K562 (cell line): ENCODE results near the gene RERE. TPM values are rescaled to one million over a fixed set of nuclear protein-coding genes. Genes with fewer than 3 reads are reported as not detected.
A peak's percentile ranks its signal among the peaks of the same experiment; 100 is the strongest.

Experiments used
- ARID1B ChIP-seq: fragments of 450-650 bp; IDR thresholded peaks from 2 replicates; pipeline ENCODE4 v1.6.1; 2016; ENCODE audit warnings: antibody characterized with exemption, mild to moderate bottlenecking, inconsistent platforms
- BRD9 ChIP-seq: fragments of 450-650 bp; IDR thresholded peaks from 2 replicates; pipeline ENCODE4 v1.6.1; 2018; ENCODE audit warnings: low read depth; ENCODE audit not compliant: partially characterized antibody
- CHD4 ChIP-seq: fragments of 200-600 bp; sonication (generic); IDR thresholded peaks from 3 replicates; pipeline ENCODE4 v1.6.1; 2012; ENCODE audit warnings: low read depth, mild to moderate bottlenecking, mixed read lengths, low read length, inconsistent platforms; ENCODE audit not compliant: insufficient read depth, insufficient replicate concordance, poor library complexity, severe bottlenecking
- DACH1 ChIP-seq: fragments of 450-650 bp; IDR thresholded peaks from 2 replicates; pipeline ENCODE4 v1.6.1; 2018; ENCODE audit not compliant: partially characterized antibody
- FOXA1 ChIP-seq: fragments of 450-650 bp; IDR thresholded peaks from 2 replicates; pipeline ENCODE4 v1.6.1; 2016; ENCODE audit warnings: mild to moderate bottlenecking, borderline replicate concordance
- GABPB2 ChIP-seq: fragments of 250-450 bp; sonication (Bioruptor Pico); conservative IDR thresholded peaks from 2 replicates; pipeline ENCODE4 v1.5.1; 2021; ENCODE audit warnings: mild to moderate bottlenecking
- GATAD2A ChIP-seq: fragments of 450-650 bp; IDR thresholded peaks from 2 replicates; pipeline ENCODE4 v1.6.1; 2017
- HDAC1 ChIP-seq, 2 experiments: fragments of 450-650 bp; IDR thresholded peaks; 2 replicates each; pipeline ENCODE4 v1.6.1; 2016 to 2017; ENCODE audit warnings: inconsistent platforms in 1 of 2, mild to moderate bottlenecking in 1 of 2, moderate library complexity in 1 of 2
- HEY1 ChIP-seq: fragments of 250-450 bp; sonication (Bioruptor Pico); IDR thresholded peaks from 2 replicates; pipeline ENCODE4 v1.5.0; 2020; ENCODE audit warnings: mild to moderate bottlenecking, moderate library complexity, borderline replicate concordance
- KDM2B ChIP-seq: fragments of 250-450 bp; sonication (Bioruptor Pico); IDR thresholded peaks from 2 replicates; pipeline ENCODE4 v1.8.0; 2021; ENCODE audit warnings: mild to moderate bottlenecking, moderate library complexity
- KLF13 ChIP-seq: fragments of 450-650 bp; IDR thresholded peaks from 2 replicates; pipeline ENCODE4 v1.6.1; 2016; ENCODE audit warnings: missing genetic modification characterization, low read depth, mild to moderate bottlenecking, missing compliant biosample characterization, moderate library complexity, borderline replicate concordance
- MCM3 ChIP-seq: fragments of 450-650 bp; IDR thresholded peaks from 2 replicates; pipeline ENCODE4 v1.6.1; 2016
- MTA2 ChIP-seq: fragments of 450-650 bp; IDR thresholded peaks from 2 replicates; pipeline ENCODE4 v1.6.1; 2016; ENCODE audit warnings: low read depth
- NRF1 ChIP-seq, 2 experiments: fragments of 450-650 bp; IDR thresholded peaks in 1 of 2; conservative IDR thresholded peaks in 1 of 2; 2 replicates each; pipeline ENCODE4 v1.6.1; 2014; ENCODE audit warnings: mild to moderate bottlenecking in 2 of 2
- POLR2H ChIP-seq: IDR thresholded peaks from 2 replicates; pipeline ENCODE4 v1.6.1; 2016; ENCODE audit warnings: missing genetic modification characterization, low read depth, mild to moderate bottlenecking, control low read depth, missing compliant biosample characterization, moderate library complexity
- SMAD1 ChIP-seq: fragments of 150-350 bp; IDR thresholded peaks from 2 replicates; pipeline ENCODE4 v1.6.1; 2014; ENCODE audit warnings: low read length, low read depth; ENCODE audit not compliant: partially characterized antibody
- SRSF9 ChIP-seq: fragments of 200-400 bp; formaldehyde crosslinking; IDR thresholded peaks from 2 replicates; pipeline ENCODE4 v1.6.1; 2017; ENCODE audit warnings: low read depth, low read length, borderline replicate concordance
- ZFPM2 ChIP-seq: fragments of 250-450 bp; sonication (Bioruptor Pico); IDR thresholded peaks from 2 replicates; pipeline ENCODE4 v1.5.1; 2022; ENCODE audit warnings: mild to moderate bottlenecking
- ZNF140 ChIP-seq: fragments of 250-450 bp; sonication (Bioruptor Pico); IDR thresholded peaks from 2 replicates; pipeline ENCODE4 v1.8.0; 2021; ENCODE audit warnings: moderate library complexity, mild to moderate bottlenecking, inconsistent platforms
- ZNF174 ChIP-seq: fragments of 250-450 bp; sonication (Bioruptor Pico); IDR thresholded peaks from 2 replicates; pipeline ENCODE4 v1.4.0; 2020; ENCODE audit warnings: mild to moderate bottlenecking
- ZNF57 ChIP-seq: fragments of 450-650 bp; formaldehyde crosslinking; IDR thresholded peaks from 2 replicates; pipeline ENCODE4 v1.4.0; 2020; ENCODE audit warnings: mild to moderate bottlenecking, moderate library complexity
- ZNF785 ChIP-seq: fragments of 250-450 bp; sonication (Bioruptor Pico); IDR thresholded peaks from 2 replicates; pipeline ENCODE4 v1.4.0; 2020; ENCODE audit warnings: mild to moderate bottlenecking
- polyA plus RNA-seq, 8 experiments: library from polyadenylated mRNA; depleted of rRNA in 4 of 8; stranded (reverse) in 5 of 8; unstranded in 3 of 8; fragments of >200 nt; fragmentation: Nextera tagmentation in 2 of 8; fragmentation: Illumina TruSeq in 1 of 8; extraction: Ambion mirVana in 2 of 8; extraction: Trizol in 1 of 8; gene quantifications; 2 replicates each; pipeline versions ENCODE4 v1.2.1 to v1.2.3, GENCODE V29; 2011 to 2014; ENCODE audit warnings: inconsistent platforms in 1 of 8, missing spikeins in 1 of 8
- total RNA-seq, 7 experiments: library from RNA; depleted of rRNA in 6 of 7; stranded (reverse); fragments of >200 nt in 6 of 7; fragmentation: Illumina TruSeq in 2 of 7; extraction: Trizol in 2 of 7; gene quantifications; 2 replicates each; pipeline versions ENCODE4 v1.2.1 to v1.2.3, GENCODE V29; 2011 to 2021; ENCODE audit warnings: low replicate concordance in 1 of 7
- TF ChIP-seq, protein P1 (sequence below): sonication (generic); formaldehyde crosslinking; IDR thresholded peaks from 2 replicates; pipeline ENCODE4 v1.8.1; 2023; ENCODE audit warnings: mild to moderate bottlenecking, missing genetic modification reagents
- TF ChIP-seq, protein P2 (sequence below): fragments of 450-650 bp; IDR thresholded peaks from 2 replicates; pipeline ENCODE4 v1.6.1; 2018; ENCODE audit warnings: mild to moderate bottlenecking, low read depth; ENCODE audit not compliant: partially characterized antibody
- TF ChIP-seq, protein P3 (sequence below), 2 experiments: fragments of 150-350 bp in 1 of 2; IDR thresholded peaks; 2 replicates each; pipeline ENCODE4 v1.6.1; 2012 to 2016; ENCODE audit warnings: low read depth in 2 of 2, low read length in 2 of 2, mild to moderate bottlenecking in 1 of 2, moderate library complexity in 1 of 2

Gene RERE
- total and polyA plus RNA-seq, 9 of the 15 experiments (the other 6 are each of a cell fraction or from before 2014, with no cell fraction given) = 3.0 to 51.5 (median 13.4) TPM

DNA sequence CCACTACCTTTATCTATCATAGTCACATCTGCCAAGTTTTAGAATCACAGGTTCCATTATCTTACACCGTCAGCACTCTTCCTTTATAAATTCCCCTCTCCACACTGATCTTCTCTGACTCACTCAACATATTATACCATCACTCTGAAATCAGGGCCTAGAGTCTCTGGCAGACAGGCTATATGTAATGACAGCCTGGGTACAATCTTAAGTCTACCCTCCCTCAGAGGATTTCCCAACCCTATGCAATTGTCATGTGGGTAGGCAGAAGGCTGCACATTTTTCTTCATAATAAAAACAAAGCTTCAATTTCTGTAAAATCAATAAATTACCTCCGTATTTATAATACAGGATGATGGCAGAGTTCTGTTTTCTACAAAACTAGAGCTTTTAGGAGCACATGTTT lies 138.0 kb downstream of the RERE start (continued):
- TF ChIP-seq SMAD1 (no peak), CHD4 (no peak), ZNF57 (CRISPR knock-in tag) (no peak), ARID1B (peak; percentile 69), MTA2 (peak; percentile 46; the same call in 1 of the 2 replicates), BRD9 (no peak), HEY1 (no peak), KLF13 (tag) (no peak), GATAD2A (no peak), HDAC1 (IDR thresholded peaks at IDR 0.05) (peak in 1 of 2 experiments; percentile 64; a peak in 2 of 4 replicates), NRF1 (conservative IDR thresholded peaks at IDR 0.05 in 1 of 2, IDR thresholded peaks at IDR 0.05 in 1 of 2) (no peak), GABPB2 (no peak), ZFPM2 (no peak), KDM2B (no peak), ZNF785 (CRISPR knock-in tag) (no peak), SRSF9 (no peak), ZNF140 (CRISPR knock-in tag) (no peak), MCM3 (no peak), FOXA1 (no peak), DACH1 (no peak), POLR2H (tag) (no peak), ZNF174 (CRISPR knock-in tag) (no peak)
- TF ChIP-seq, protein P1, sequence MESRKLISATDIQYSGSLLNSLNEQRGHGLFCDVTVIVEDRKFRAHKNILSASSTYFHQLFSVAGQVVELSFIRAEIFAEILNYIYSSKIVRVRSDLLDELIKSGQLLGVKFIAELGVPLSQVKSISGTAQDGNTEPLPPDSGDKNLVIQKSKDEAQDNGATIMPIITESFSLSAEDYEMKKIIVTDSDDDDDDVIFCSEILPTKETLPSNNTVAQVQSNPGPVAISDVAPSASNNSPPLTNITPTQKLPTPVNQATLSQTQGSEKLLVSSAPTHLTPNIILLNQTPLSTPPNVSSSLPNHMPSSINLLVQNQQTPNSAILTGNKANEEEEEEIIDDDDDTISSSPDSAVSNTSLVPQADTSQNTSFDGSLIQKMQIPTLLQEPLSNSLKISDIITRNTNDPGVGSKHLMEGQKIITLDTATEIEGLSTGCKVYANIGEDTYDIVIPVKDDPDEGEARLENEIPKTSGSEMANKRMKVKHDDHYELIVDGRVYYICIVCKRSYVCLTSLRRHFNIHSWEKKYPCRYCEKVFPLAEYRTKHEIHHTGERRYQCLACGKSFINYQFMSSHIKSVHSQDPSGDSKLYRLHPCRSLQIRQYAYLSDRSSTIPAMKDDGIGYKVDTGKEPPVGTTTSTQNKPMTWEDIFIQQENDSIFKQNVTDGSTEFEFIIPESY (CRISPR knock-in tag) = no peak
- TF ChIP-seq, protein P2, sequence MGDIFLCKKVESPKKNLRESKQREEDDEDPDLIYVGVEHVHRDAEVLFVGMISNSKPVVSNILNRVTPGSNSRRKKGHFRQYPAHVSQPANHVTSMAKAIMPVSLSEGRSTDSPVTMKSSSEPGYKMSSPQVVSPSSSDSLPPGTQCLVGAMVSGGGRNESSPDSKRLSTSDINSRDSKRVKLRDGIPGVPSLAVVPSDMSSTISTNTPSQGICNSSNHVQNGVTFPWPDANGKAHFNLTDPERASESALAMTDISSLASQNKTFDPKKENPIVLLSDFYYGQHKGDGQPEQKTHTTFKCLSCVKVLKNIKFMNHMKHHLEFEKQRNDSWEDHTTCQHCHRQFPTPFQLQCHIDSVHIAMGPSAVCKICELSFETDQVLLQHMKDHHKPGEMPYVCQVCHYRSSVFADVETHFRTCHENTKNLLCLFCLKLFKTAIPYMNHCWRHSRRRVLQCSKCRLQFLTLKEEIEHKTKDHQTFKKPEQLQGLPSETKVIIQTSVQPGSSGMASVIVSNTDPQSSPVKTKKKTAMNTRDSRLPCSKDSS = no peak
- TF ChIP-seq, protein P3, sequence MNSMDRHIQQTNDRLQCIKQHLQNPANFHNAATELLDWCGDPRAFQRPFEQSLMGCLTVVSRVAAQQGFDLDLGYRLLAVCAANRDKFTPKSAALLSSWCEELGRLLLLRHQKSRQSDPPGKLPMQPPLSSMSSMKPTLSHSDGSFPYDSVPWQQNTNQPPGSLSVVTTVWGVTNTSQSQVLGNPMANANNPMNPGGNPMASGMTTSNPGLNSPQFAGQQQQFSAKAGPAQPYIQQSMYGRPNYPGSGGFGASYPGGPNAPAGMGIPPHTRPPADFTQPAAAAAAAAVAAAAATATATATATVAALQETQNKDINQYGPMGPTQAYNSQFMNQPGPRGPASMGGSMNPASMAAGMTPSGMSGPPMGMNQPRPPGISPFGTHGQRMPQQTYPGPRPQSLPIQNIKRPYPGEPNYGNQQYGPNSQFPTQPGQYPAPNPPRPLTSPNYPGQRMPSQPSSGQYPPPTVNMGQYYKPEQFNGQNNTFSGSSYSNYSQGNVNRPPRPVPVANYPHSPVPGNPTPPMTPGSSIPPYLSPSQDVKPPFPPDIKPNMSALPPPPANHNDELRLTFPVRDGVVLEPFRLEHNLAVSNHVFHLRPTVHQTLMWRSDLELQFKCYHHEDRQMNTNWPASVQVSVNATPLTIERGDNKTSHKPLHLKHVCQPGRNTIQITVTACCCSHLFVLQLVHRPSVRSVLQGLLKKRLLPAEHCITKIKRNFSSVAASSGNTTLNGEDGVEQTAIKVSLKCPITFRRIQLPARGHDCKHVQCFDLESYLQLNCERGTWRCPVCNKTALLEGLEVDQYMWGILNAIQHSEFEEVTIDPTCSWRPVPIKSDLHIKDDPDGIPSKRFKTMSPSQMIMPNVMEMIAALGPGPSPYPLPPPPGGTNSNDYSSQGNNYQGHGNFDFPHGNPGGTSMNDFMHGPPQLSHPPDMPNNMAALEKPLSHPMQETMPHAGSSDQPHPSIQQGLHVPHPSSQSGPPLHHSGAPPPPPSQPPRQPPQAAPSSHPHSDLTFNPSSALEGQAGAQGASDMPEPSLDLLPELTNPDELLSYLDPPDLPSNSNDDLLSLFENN (IDR thresholded peaks at IDR 0.05; ENCODE audit: low read depth in 2 of 2, low read length in 2 of 2) = no peak
